NOMO-1 treated with DMSO at 0.1 percent for 48 hours (cell line): ENCODE data around the gene PITHD1.
"Not testable (repeated sequence)": the region's sequence is repeated elsewhere in the genome, so short reads cannot be mapped to it uniquely, and the experiment has no call there.

Experiments
- DNase-seq: peaks from one replicate; lab custom pipeline; 2025; ENCODE audit not compliant: unreplicated experiment; lab: John Stamatoyannopoulos, UW

The PITHD1 gene, protein sequence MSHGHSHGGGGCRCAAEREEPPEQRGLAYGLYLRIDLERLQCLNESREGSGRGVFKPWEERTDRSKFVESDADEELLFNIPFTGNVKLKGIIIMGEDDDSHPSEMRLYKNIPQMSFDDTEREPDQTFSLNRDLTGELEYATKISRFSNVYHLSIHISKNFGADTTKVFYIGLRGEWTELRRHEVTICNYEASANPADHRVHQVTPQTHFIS

GRCh38 chr1:23777979-23778814 is at the start of gene PITHD1:
Gene PITHD1, plus strand, starts transcription at chr1:23778418. Its CDS starts 98 bp downstream, at chr1:23778516.
- peak; percentile 82 for DNase-seq

DNA sequence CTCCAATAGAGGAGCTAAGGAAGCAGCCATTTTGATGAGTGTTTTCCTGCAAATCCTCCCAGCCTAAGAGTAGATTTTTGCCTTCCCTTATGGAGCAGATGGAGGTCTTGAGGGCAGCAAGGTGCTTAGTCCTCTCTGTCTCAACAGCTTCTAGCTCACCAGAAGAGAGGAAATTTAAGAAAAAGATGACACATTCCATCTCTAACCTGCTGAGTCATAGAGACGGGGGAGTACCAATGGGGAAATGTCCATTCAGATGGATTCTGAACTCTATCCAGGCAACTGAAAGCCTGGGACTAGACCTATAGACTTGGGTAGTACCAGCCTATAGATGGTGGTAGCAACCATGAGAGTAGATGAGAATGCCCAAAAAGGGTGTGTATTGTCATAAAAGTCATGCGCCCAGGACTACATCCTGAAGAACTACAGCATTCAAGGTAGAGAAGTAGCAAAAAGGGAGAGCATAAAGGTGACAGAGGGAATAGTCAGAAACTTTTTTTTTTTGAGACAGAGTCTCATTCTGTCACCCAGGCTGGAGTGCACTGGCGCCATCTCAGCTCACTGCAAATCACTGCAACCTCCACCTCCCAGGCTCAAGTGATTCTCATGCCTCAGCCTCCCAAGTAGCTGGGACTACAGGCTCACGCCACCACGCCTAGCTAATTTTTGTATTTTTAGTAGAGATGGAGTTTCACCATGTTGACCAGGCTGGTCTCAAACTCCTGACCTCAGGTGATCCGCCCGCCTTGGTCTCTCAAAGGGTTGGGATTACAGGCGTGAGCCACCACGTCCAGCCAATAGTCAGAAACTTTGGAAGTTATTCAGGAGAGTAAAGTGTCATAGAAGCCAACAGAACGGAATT is 45.6 kb upstream of the PITHD1 start:
- no peak for DNase-seq

GRCh38 chr1:23733281-23733680 is 44.9 kb upstream of the PITHD1 start:
- not testable (repeated sequence) for DNase-seq

DNA sequence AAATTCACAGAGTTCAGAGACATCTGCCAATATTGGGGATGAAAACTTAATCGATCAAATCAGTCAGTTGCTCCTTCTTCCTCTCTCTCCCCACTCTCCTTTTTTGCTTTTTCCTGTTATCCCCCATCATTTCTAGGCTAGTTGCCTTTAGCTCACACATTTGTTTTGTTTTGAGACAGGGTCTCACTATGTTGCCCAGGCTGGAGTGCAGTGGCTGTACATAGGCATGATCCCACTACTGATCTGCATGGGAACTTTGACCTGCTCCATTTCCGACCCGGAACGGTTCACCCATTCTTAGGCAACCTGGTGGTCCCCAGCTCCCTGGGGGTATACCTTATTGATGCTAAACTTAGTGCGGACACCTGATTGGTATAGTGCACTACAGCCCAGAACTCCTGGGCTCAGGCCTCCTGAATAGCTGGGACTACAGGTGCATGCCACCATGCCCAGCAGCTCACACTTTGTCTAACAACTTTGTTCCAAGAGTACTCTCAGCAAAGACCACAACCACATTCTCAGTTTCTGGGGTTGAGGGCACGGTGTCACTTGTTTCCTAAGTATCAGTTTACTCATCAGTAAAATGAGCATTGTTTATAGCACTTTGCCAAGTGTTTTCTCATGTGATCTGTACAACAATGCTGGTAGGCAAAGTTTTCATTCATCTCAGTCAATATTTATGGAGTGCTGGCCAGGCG is 41.6 kb upstream of the PITHD1 start:
- no peak for DNase-seq

DNA sequence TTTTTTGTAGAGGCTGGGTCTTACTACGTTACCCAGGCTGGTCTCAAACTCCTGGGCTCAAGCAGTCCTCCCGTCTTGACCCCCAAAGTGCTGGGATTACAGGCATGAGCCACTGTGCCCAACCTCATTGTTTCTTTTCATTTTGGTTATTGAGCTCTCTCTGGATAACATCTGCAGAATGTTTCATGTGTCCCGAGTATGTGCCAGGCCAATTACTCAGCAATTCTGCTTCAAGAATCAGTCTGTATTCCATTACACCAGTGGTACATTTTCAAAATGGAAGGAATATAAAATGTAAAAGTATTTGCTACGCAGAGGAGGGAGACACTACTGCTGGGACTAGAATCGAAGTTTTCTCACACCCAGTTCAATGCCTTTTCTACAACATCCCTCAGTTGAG is 36.6 kb upstream of the PITHD1 start:
- DNase-seq, result no peak

DNA sequence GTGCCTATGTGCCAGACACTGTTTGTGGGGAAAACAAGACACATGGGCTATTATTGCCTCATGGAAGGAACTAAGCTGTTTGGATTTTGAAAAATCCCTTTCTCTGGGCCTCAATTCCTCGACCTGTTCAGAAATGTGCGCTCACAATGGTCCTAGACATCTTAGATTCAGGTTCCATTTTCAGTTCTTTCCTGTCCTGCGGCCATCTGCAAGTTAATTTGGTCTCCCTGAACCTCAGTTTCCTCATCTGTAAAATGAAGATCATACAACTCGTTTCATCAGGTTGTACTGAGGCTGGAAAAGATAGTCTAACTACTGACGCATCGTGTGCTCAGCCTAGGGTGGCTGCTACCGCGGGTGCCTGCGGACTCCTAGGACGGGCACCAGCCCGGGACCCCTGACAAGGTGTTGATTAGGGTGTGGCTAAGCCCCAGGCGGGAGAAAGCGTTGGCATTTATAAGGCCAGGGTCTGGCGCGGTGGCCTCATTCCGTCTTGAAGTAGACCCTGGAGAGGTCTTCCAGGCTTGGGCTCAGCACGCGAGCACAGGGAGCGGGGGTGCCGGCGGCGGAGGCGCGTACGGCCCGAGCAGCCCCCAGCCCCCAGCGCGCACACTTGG is 35.4 kb upstream of the PITHD1 start:
- DNase-seq, result peak; percentile 33

DNA sequence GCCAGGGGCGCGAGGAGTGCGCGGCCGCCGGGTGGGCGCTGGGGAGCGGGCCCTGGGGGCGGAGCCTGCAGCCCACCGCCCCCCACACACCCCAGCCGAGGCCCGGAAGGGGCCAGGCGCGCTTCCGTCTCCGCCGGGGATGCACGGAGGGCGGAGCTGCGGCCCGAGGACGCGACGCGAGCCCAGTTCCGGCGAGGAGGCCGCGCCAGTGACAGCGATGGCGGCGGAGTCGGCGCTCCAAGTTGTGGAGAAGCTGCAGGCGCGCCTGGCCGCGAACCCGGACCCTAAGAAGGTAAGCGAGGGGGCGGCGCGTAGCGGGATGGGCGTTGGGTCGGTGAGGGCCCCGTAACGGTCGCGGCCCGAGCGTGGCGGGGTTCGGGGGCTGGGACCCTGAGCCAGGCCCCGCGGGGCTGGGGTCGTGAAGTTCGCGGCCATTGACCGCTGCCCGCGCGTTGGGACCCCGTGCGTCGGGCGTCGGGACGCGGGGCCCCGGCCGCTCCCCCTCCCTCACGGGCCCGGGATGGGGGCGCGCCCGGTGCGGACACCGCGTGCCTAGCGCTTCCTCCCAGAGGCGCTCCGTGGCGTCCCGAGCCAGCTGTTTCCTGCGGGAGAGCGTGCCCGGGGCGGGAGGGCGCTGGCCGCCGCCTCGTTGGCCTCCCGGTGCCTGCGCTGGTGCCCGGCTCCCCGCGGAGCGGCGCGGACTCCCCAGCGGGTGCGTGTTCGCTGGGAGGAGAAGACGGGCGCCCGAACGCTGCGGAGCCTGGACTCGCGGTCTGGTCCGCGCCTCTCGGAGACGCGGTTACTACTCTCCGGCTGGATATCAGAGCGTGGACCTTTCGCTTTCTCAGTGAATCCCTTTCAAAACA is 34.7 kb upstream of the PITHD1 start, which contains the start of gene ELOA:
Gene ELOA (plus strand): TSS at position 185 of the 866 bp plus-strand sequence. CDS start 33 bp downstream, at position 218.
- DNase-seq, result peak; percentile 69

GRCh38 chr1:23745515-23745914 is 32.7 kb upstream of the PITHD1 start:
- peak; percentile 35 for DNase-seq

- no peak for DNase-seq
These were observed 30.2 kb upstream of the PITHD1 start for GRCh38 chr1:23748016-23748415.

- DNase-seq, result peak; percentile 32
These were observed 27.0 kb upstream of the PITHD1 start for GRCh38 chr1:23751050-23751814.

DNA sequence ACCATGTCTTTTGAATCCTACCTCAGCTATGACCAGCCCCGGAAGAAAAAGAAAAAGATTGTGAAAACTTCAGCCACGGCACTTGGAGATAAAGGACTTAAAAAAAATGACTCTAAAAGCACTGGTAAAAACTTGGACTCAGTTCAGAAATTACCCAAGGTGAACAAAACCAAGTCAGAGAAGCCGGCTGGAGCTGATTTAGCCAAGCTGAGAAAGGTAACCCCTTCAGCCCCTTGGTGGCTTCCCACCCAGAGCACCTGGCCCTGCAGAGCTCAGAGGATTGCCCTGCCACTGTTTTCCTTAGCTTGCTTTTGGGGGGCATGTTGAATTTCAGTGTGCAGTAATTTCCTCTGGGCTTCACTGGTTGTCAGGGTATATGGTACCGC is 26.4 kb upstream of the PITHD1 start:
- DNase-seq, result no peak

- no peak for DNase-seq
These were observed 25.3 kb upstream of the PITHD1 start for GRCh38 chr1:23752909-23753308.

DNA sequence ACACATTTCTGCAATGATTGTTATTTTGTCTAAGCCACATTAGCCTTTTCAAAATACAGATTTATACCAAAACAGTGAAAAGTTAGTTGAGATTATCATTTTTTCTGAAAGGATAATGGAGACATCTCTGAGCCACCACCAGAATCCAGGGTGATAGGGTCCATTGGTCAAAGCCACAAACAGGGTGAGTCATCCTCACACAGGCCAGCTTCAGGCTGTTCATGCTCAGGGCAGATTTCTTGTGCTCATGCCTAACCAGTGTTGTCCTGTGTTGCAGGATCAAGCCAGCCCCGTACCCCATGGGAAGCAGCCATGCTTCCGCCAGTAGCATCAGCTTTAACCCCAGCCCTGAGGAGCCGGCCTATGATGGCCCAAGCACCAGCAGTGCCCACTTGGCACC is 21.5 kb upstream of the PITHD1 start:
- DNase-seq, result no peak

GRCh38 chr1:23757812-23758211 is 20.4 kb upstream of the PITHD1 start:
- DNase-seq, result no peak

DNA sequence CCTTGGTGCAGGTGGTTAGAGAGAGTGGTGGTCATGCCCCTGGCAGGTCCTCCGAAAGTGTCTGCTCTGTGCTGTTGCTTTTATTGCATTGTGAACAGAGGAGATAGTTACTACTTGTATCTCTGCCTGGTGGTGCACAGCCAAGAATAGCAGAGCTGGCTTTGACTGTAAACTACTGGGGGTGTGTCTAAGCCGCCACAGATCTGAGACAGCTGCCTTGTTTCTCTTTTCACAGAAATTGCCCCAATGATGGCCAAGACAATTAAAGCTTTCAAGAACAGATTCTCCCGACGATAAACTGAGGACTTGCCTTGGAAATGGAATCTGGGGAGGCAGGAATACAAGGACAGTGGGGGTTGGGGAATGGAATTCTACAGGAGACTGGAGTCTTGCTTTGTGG is 18.9 kb upstream of the PITHD1 start:
- DNase-seq, result no peak

- no peak for DNase-seq
These were observed 15.1 kb upstream of the PITHD1 start for GRCh38 chr1:23763041-23763577.

DNA sequence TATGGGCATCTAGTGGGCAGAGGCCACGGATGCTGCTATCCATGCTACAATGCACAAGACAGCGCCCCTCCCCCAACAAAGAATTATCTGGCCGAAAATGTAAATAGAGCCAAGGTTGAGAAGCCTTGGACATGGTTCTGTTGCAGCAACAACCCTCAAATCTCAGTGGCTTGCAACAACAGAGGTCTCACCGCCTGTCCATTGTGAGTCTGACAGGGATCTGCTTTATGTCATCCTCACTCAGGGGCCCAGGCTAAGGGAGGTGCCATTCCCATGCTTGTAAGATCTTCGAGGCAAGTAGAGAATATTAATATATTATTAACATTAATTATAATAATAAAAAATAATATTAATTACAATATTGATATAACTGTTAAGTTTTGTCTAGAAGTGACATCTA is 9.5 kb upstream of the PITHD1 start:
- DNase-seq, result no peak

- DNase-seq, result peak; percentile 59
These were observed 6.0 kb upstream of the PITHD1 start for GRCh38 chr1:23772049-23772853.
